HepG2 (cell line): ENCODE data around the gene DAB1. TPM values are rescaled to one million over a fixed set of nuclear protein-coding genes. Genes with fewer than 3 reads are reported as not detected.

Source experiments
- ATAC-seq: fragments of 200-7000 bp; cut with Tn5 transposase; 3 replicates; pipeline ENCODE4 v1.9.1; 2020; ENCODE audit warnings: mild to moderate bottlenecking, moderate library complexity
- BruUV-seq: library from RNA; stranded (reverse); fragments of 400-500 nt; replicated peaks from 2 replicates; lab custom pipeline; 2021; lab: Mats Ljungman, UMichigan
- CTCF ChIA-PET: fragments of 300-600 bp; formaldehyde crosslinking; extraction: SDS; loops from one replicate; lab custom pipeline; 2021; ENCODE audit warnings: low total read pairs, inconsistent platforms, low intra/inter-chr PET ratio; lab: Yijun Ruan, JAX
- POLR2A ChIA-PET: fragments of 350-600 bp; sonication (Branson Sonifier 250); formaldehyde crosslinking; loops from one replicate; lab custom pipeline; 2020; ENCODE audit warnings: antibody characterized with exemption, inconsistent platforms; lab: Yijun Ruan, JAX
- DNase-seq: peaks from one replicate; pipeline ENCODE4 v3.0.0-alpha.2; 2015; ENCODE audit warnings: low spot score
- FAIRE-seq: peaks from 3 replicates; lab custom pipeline; 2011; peaks lifted over from hg19 to GRCh38; lab: Jason Lieb, UNC
- H2AFZ ChIP-seq: one replicate; pipeline ENCODE4 v1.6.1; 2011; ENCODE audit warnings: low read length, inconsistent platforms
- H3K27ac ChIP-seq: fragments of 300-600 bp; 3 replicates; pipeline ENCODE4 v1.8.0; 2011; ENCODE audit warnings: mixed run types, mild to moderate bottlenecking, mixed read lengths, low read length, inconsistent platforms; ENCODE audit not compliant: insufficient read depth; ENCODE audit errors: extremely low read length
- H3K27me3 ChIP-seq, 2 experiments: fragments of 200-600 bp in 1 of 2; 2 replicates in 1 of 2; 3 replicates in 1 of 2; pipeline versions ENCODE4 v1.6.0 to v1.8.0; 2011; ENCODE audit warnings: low read length in 2 of 2, mild to moderate bottlenecking in 2 of 2, moderate library complexity in 2 of 2, inconsistent platforms in 1 of 2; ENCODE audit not compliant: insufficient read depth in 2 of 2, control insufficient read depth in 1 of 2
- H3K36me3 ChIP-seq, 2 experiments: fragments of 200-600 bp in 1 of 2; replicated peaks in 1 of 2; 2 replicates in 1 of 2; 3 replicates in 1 of 2; pipeline versions ENCODE4 v1.5.1 to v1.8.0; 2011; ENCODE audit warnings: low read length in 2 of 2, inconsistent platforms in 1 of 2; ENCODE audit not compliant: insufficient read depth in 2 of 2, control insufficient read depth in 1 of 2
- H3K4me1 ChIP-seq: 2 replicates; pipeline ENCODE4 v1.5.1; 2012; ENCODE audit warnings: low read length, inconsistent platforms; ENCODE audit not compliant: insufficient read depth
- H3K4me2 ChIP-seq: 2 replicates; pipeline ENCODE4 v1.6.0; 2011; ENCODE audit warnings: low read depth, low read length, inconsistent platforms
- H3K4me3 ChIP-seq, 3 experiments: fragments of 200-600 bp in 1 of 3; sonication (generic), shearing (Covaris generic) in 1 of 3; replicated peaks in 1 of 3; 2 replicates each; pipeline ENCODE4 v1.5.1; 2011 to 2016; ENCODE audit warnings: low read length in 3 of 3, inconsistent platforms in 2 of 3, low read depth in 2 of 3, mild to moderate bottlenecking in 2 of 3, control low read depth in 1 of 3, mixed read lengths in 1 of 3; ENCODE audit not compliant: insufficient read depth in 1 of 3
- H3K79me2 ChIP-seq: one replicate; pipeline ENCODE4 v1.6.1; 2011; ENCODE audit warnings: low read length, inconsistent platforms; ENCODE audit not compliant: insufficient read depth
- H3K9ac ChIP-seq: 2 replicates; pipeline ENCODE4 v1.6.0; 2011; ENCODE audit warnings: mild to moderate bottlenecking, low read depth, low read length, inconsistent platforms; ENCODE audit not compliant: insufficient read depth
- H3K9me3 ChIP-seq: 2 replicates; pipeline ENCODE4 v1.5.1; 2012; ENCODE audit warnings: mild to moderate bottlenecking, low read length
- H4K20me1 ChIP-seq: 2 replicates; pipeline ENCODE4 v1.6.0; 2011; ENCODE audit warnings: inconsistent platforms, mild to moderate bottlenecking, low read length, moderate library complexity; ENCODE audit not compliant: insufficient read depth
- ATAD3A ChIP-seq: sonication (generic); formaldehyde crosslinking; IDR thresholded peaks from 2 replicates; pipeline ENCODE4 v1.4.0; 2020; ENCODE audit warnings: missing genetic modification reagents
- FOSL2 ChIP-seq: sonication (generic); formaldehyde crosslinking; IDR thresholded peaks from 2 replicates; pipeline ENCODE4 v1.4.0; 2020; ENCODE audit warnings: missing genetic modification reagents
- LBX2 ChIP-seq: sonication (generic); formaldehyde crosslinking; IDR thresholded peaks from 2 replicates; pipeline ENCODE4 v1.5.0; 2020; ENCODE audit warnings: missing genetic modification reagents, mild to moderate bottlenecking, borderline replicate concordance
- LRRFIP1 ChIP-seq: sonication (generic); formaldehyde crosslinking; conservative IDR thresholded peaks from 2 replicates; pipeline ENCODE4 v1.4.0; 2020; ENCODE audit warnings: missing genetic modification reagents
- NBN ChIP-seq: fragments of 450-650 bp; conservative IDR thresholded peaks from 2 replicates; pipeline ENCODE4 v1.6.1; 2017
- NFIC ChIP-seq: IDR thresholded peaks from 2 replicates; pipeline ENCODE4 v1.6.1; 2012; ENCODE audit warnings: mild to moderate bottlenecking, low read length, inconsistent platforms
- NFYC ChIP-seq: IDR thresholded peaks from 2 replicates; pipeline ENCODE4 v1.6.1; 2016; ENCODE audit warnings: missing genetic modification reagents, missing compliant biosample characterization
- POLR2AphosphoS2 ChIP-seq: IDR thresholded peaks from 2 replicates; pipeline ENCODE4 v1.6.1; 2011; ENCODE audit warnings: low read depth, low read length, improper control_type of control experiment
- SIN3A ChIP-seq: IDR thresholded peaks from 2 replicates; pipeline ENCODE4 v1.6.1; 2011; ENCODE audit warnings: low read depth, mild to moderate bottlenecking, control low read depth, low read length, borderline replicate concordance
- SP2 ChIP-seq: sonication (generic); formaldehyde crosslinking; IDR thresholded peaks from 2 replicates; pipeline ENCODE4 v1.5.1; 2020; ENCODE audit warnings: mild to moderate bottlenecking, missing genetic modification reagents
- TBX2 ChIP-seq: sonication (generic); formaldehyde crosslinking; IDR thresholded peaks from 2 replicates; pipeline ENCODE4 v1.5.0; 2020; ENCODE audit warnings: missing genetic modification reagents, mild to moderate bottlenecking, borderline replicate concordance
- ZBTB38 ChIP-seq: sonication (generic); formaldehyde crosslinking; IDR thresholded peaks from 2 replicates; pipeline ENCODE4 v1.5.1; 2020; ENCODE audit warnings: mild to moderate bottlenecking, missing genetic modification reagents
- ZNF260 ChIP-seq: sonication (generic); formaldehyde crosslinking; IDR thresholded peaks from 2 replicates; pipeline ENCODE4 v1.4.0; 2020; ENCODE audit warnings: missing genetic modification reagents, low read depth, mild to moderate bottlenecking, borderline replicate concordance
- ZNF333 ChIP-seq: sonication (generic); formaldehyde crosslinking; IDR thresholded peaks from 2 replicates; pipeline ENCODE4 v1.4.0; 2020; ENCODE audit warnings: mild to moderate bottlenecking, missing genetic modification reagents, borderline replicate concordance
- ZNF567 ChIP-seq: sonication (generic); formaldehyde crosslinking; IDR thresholded peaks from 2 replicates; pipeline ENCODE4 v1.8.1; 2023; ENCODE audit warnings: mild to moderate bottlenecking, missing genetic modification reagents, borderline replicate concordance
- ZNF772 ChIP-seq: sonication (generic); formaldehyde crosslinking; IDR thresholded peaks from 2 replicates; pipeline ENCODE4 v1.5.0; 2020; ENCODE audit warnings: mild to moderate bottlenecking, missing genetic modification reagents
- WGBS: methylation state at CpG from one replicate; pipeline ENCODE4 v1.1.6; 2017; ENCODE audit warnings: low lambda C conversion rate; 5-methylcytosine and 5-hydroxymethylcytosine counted together
- in situ Hi-C: cut with HindIII; loops from 2 replicates; pipeline ENCODE4 v1.10.0; 2017; ENCODE audit warnings: low pct_unique_long_range_greater_than_20kb; ENCODE audit not compliant: extremely low pct_ligation_motif_present
- intact Hi-C: fragments of 100-400 bp; cut with micrococcal nuclease; formaldehyde crosslinking; loops from one replicate; pipeline ENCODE4 v1.10.0; 2022; ENCODE audit not compliant: unreplicated experiment
- polyA plus RNA-seq, 8 experiments: library from polyadenylated mRNA; depleted of rRNA in 3 of 8; stranded (reverse) in 7 of 8; unstranded in 1 of 8; fragments of >200 nt; fragmentation: Illumina TruSeq in 4 of 8; extraction: Trizol in 4 of 8; gene quantifications; 2 replicates each; pipeline versions ENCODE4 v1.2.1 to v1.2.3, GENCODE V29; 2011 to 2016; ENCODE audit warnings: low read depth in 4 of 8, missing spikeins in 1 of 8, mixed read lengths in 1 of 8; ENCODE audit not compliant: insufficient read depth in 1 of 8
- total RNA-seq, 5 experiments: library from RNA; depleted of rRNA; stranded (reverse); fragments of >200 nt; fragmentation: Illumina TruSeq; extraction: Trizol; gene quantifications; 2 replicates each; pipeline ENCODE4 v1.2.3, GENCODE V29; 2016; ENCODE audit warnings: low read depth in 1 of 5
- TF ChIP-seq, protein P1 (sequence below): sonication (generic); formaldehyde crosslinking; IDR thresholded peaks from 2 replicates; pipeline ENCODE4 v1.8.1; 2023; ENCODE audit warnings: missing genetic modification reagents, mild to moderate bottlenecking, borderline replicate concordance

The DAB1 gene
- total and polyA plus RNA-seq, 2 of the 13 experiments (the other 11 are each of a cell fraction or from before 2014, with no cell fraction given): 0.04 to 0.13 TPM

DNA sequence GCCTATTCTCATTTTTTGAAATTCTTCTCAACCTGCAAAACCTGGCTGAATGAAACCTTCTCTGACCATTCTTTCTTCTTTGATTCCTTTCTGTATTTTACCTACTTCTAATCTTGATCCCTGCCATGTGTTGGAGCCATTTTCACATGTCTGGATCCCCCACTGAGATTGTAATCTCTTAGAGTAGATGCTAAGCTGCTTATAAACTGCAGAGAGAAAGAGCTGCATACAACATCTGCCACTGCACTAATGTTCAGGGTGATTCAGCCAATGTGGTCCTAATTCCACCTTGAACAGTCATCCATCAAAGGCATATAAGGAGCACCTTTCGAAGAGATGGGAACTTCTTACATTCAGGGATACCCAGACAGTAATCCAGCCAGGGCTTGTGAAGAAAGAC lies 16.2 kb upstream of the DAB1 start:
- DNase-seq: no peak
- intact Hi-C loops (no loop called here), in situ Hi-C loops (no loop called here)
- WGBS: 0% methylated on average over 1 of the region's 1 CpG
- H3K4me2 ChIP-seq: no peak overlapping the region
- TF ChIP-seq LBX2 (no peak), ATAD3A (CRISPR knock-in tag) (no peak), ZNF567 (no peak), SP2 (CRISPR knock-in tag) (no peak), ZBTB38 (CRISPR knock-in tag) (no peak), NFYC (CRISPR knock-in tag) (no peak), FOSL2 (no peak), NFIC (no peak), SIN3A (no peak), LRRFIP1 (CRISPR knock-in tag) (no peak), POLR2AphosphoS2 (no peak), ZNF260 (CRISPR knock-in tag) (no peak), TBX2 (CRISPR knock-in tag) (no peak), NBN (no peak), ZNF333 (no peak), ZNF772 (no peak)
- TF ChIP-seq, protein P1, sequence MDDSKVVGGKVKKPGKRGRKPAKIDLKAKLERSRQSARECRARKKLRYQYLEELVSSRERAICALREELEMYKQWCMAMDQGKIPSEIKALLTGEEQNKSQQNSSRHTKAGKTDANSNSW (CRISPR knock-in tag): no peak
- TF ChIP-seq, all 625 proteins: peak for 0
- Histone ChIP-seq H3K9me3 (no peaks in the 10 kb centered on the region), H4K20me1 (no peaks in the 10 kb centered on the region), H3K4me1 (no peaks in the 10 kb centered on the region), H3K27me3 (no peaks in the 10 kb centered on the region), H3K9ac (no peak overlapping the region), H3K36me3 (no peaks in the 10 kb centered on the region), H3K4me3 (no peak overlapping the region), H3K27ac (no peak overlapping the region), H2AFZ (no peak overlapping the region), H3K79me2 (no peaks in the 10 kb centered on the region)
- CTCF ChIA-PET: no interaction called here
- FAIRE-seq (no peak), ATAC-seq (no peak)
- no TSS peak for BruUV-seq
- POLR2A ChIA-PET: no interaction called here
